Upper lobe of left lung (tissue), 6 donors: ENCODE results near the gene CCDC47. TPM values are rescaled to one million over a fixed set of nuclear protein-coding genes. Genes with fewer than 3 reads are reported as not detected.

ENCODE experiments used
- ATAC-seq, 2 donors: fragments of 200-7000 bp; cut with Tn5 transposase; one replicate each; pipeline ENCODE4 v1.9.1; 2022; ENCODE audit warnings: mild to moderate bottlenecking in 2 of 2, moderate library complexity in 2 of 2; ENCODE audit not compliant: low FRiP score in 2 of 2
- DNase-seq, 2 donors: peaks; one replicate each; pipeline ENCODE4 v3.0.0-alpha.2; 2019 to 2020
- H3K27ac ChIP-seq, 4 donors: fragments of 200-600 bp; sonication (generic); one replicate each; pipeline ENCODE4 v1.5.1; 2016 to 2019
- H3K27me3 ChIP-seq, 4 donors: fragments of 200-600 bp; sonication (generic); one replicate each; pipeline ENCODE4 v1.5.1; 2017 to 2019
- H3K36me3 ChIP-seq, 4 donors: fragments of 200-600 bp; sonication (generic); one replicate each; pipeline ENCODE4 v1.5.1; 2016 to 2019
- H3K4me1 ChIP-seq, 4 donors: fragments of 200-600 bp; sonication (generic); one replicate each; pipeline ENCODE4 v1.5.1; 2018 to 2019
- H3K4me3 ChIP-seq, 4 donors: fragments of 200-600 bp; sonication (generic); one replicate each; pipeline ENCODE4 v1.5.1; 2017 to 2019; ENCODE audit warnings: mild to moderate bottlenecking in 2 of 4, moderate library complexity in 1 of 4
- H3K9me3 ChIP-seq, 4 donors: fragments of 200-600 bp; sonication (generic); one replicate each; pipeline ENCODE4 v1.5.1; 2018 to 2019
- EP300 ChIP-seq, 4 donors: sonication (generic); formaldehyde crosslinking; IDR thresholded peaks; one replicate each; pipeline ENCODE4 v1.5.1; 2017; ENCODE audit warnings: antibody characterized with exemption in 4 of 4, control low read depth in 2 of 4
- POLR2A ChIP-seq, 4 donors: fragments of 450-650 bp; IDR thresholded peaks; one replicate each; pipeline ENCODE4 v1.5.1; 2016 to 2017; ENCODE audit warnings: antibody characterized with exemption in 4 of 4, mild to moderate bottlenecking in 2 of 4
- POLR2AphosphoS5 ChIP-seq, 2 donors: sonication (generic); formaldehyde crosslinking; IDR thresholded peaks; one replicate each; pipeline ENCODE4 v1.5.1; 2017; ENCODE audit warnings: antibody characterized with exemption in 2 of 2
- WGBS, 2 donors: methylation state at CpG; one replicate each; pipeline ENCODE4 v1.1.5; 2017 to 2018; 5-methylcytosine and 5-hydroxymethylcytosine counted together
- total RNA-seq, 6 donors: library from RNA; depleted of rRNA in 4 of 6; stranded (reverse); fragments of >200 nt in 4 of 6; gene quantifications; one replicate each; pipeline versions ENCODE4 v1.1.0 to v1.2.1, GENCODE V29; 2016 to 2021
- TF ChIP-seq, protein P1 (sequence below), 6 experiments: fragments of 450-650 bp in 4 of 6; fragments of 200-600 bp in 2 of 6; sonication (generic) in 2 of 6; IDR thresholded peaks; one replicate each; pipeline ENCODE4 v1.5.1; 2016 to 2019; ENCODE audit warnings: antibody characterized with exemption in 6 of 6
- donor health status: DM: no; HTN: no; CAD: no; lungs with moderate emphysema.
- donor health status: DM: no; HTN: yes; CAD: no; lungs with severe emphysema.

The CCDC47 gene
- total RNA-seq, 6 donors from 2014 or later, result 65.9 to 118 (median 92.9) TPM

DNA sequence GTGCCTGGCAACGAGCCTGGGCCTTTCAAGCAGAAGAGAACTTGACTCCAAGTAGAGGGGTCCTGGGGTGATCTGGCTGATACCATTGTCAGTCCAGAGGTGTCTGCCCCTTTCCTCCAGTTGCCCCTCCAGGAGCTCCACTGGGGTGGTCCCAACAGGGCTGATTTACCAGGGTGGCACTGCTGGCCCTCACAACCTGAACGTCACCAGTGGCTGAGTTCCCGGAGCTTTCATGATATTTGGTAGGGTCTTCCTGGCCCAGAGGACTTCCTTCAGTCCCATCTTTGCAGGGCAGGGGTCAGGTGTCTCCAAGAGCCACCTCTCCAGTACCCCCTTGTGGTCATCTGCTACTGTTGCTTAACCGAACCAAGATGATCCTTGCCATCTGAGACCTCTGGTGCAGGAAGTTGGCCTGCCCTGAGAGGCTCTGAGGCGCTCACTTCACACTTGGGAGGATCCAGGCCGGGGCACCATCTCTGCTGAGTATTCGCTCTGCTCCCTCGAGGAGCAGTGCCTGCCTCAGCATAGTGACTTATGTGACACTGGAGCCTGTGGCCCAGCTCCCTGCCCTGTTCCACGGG, 76.9 kb downstream of the CCDC47 start:
- H3K9me3 ChIP-seq, result no peaks in the 10 kb centered on the region
- no peak overlapping the region for H3K4me3 ChIP-seq
- DNase-seq, result peak in 1 of 2 donors; percentile 44
- peak overlapping the region; percentile 88 to 92 (median 90) for H3K27ac ChIP-seq
- H3K4me1 ChIP-seq, result peaks cover 35 to 51% (median 39%) of the 10 kb centered on the region in 4 donors
- ATAC-seq, result no peak
- 49% methylated on average over 7 of the region's 9 CpGs; no CpG with 5 or more reads in 1 of the 2 donors for WGBS, 2 donors
- no peak for TF ChIP-seq POLR2A (IDR thresholded peaks at IDR 0.05)
- TF ChIP-seq, protein P1, sequence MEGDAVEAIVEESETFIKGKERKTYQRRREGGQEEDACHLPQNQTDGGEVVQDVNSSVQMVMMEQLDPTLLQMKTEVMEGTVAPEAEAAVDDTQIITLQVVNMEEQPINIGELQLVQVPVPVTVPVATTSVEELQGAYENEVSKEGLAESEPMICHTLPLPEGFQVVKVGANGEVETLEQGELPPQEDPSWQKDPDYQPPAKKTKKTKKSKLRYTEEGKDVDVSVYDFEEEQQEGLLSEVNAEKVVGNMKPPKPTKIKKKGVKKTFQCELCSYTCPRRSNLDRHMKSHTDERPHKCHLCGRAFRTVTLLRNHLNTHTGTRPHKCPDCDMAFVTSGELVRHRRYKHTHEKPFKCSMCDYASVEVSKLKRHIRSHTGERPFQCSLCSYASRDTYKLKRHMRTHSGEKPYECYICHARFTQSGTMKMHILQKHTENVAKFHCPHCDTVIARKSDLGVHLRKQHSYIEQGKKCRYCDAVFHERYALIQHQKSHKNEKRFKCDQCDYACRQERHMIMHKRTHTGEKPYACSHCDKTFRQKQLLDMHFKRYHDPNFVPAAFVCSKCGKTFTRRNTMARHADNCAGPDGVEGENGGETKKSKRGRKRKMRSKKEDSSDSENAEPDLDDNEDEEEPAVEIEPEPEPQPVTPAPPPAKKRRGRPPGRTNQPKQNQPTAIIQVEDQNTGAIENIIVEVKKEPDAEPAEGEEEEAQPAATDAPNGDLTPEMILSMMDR (IDR thresholded peaks at IDR 0.05), result peak in 5 of 6 experiments; percentile 23 to 49 (median 33)
- TF ChIP-seq POLR2AphosphoS5 (IDR thresholded peaks at IDR 0.05), result peak in 1 of 2 donors; percentile 4
- TF ChIP-seq EP300 (IDR thresholded peaks at IDR 0.05), result no peak
- no peaks in the 10 kb centered on the region for H3K27me3 ChIP-seq
- H3K36me3 ChIP-seq, result peaks cover 9 to 34% (median 31%) of the 10 kb centered on the region in 4 donors

DNA sequence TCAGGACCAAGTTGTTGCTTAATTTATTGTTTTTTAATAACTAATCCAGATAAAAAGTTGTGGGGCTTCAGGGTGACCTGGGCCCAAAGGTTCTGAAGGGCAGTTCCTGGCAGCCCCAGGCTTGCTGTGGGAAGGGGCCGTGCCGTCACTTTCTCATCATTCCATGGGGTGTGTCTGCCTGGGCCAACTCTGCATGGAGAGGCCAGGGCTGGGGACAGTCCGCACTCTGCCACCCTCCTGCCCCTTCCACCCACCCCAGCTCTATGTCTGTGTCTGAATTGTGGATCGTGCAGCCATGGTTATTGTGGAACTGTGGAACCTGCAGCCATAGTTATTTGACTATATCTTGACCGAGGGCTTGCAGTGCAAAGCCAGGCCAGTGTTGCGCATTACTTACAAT, 77.5 kb downstream of the CCDC47 start:
- peaks cover 15 to 40% (median 37%) of the 10 kb centered on the region in 4 donors for H3K36me3 ChIP-seq
- ATAC-seq, result no peak
- H3K27me3 ChIP-seq, result no peaks in the 10 kb centered on the region
- peaks cover 29 to 45% (median 33%) of the 10 kb centered on the region in 4 donors for H3K4me1 ChIP-seq
- TF ChIP-seq, protein P1 (IDR thresholded peaks at IDR 0.05), result no peak
- TF ChIP-seq POLR2AphosphoS5 (IDR thresholded peaks at IDR 0.05) (no peak), POLR2A (IDR thresholded peaks at IDR 0.05) (no peak), EP300 (IDR thresholded peaks at IDR 0.05) (no peak)
- no peaks in the 10 kb centered on the region for H3K9me3 ChIP-seq
- no peak overlapping the region for H3K4me3 ChIP-seq
- DNase-seq, result no peak
- 84 to 86% methylated on average over 5 to 6 of the region's 6 CpGs for WGBS, 2 donors
- peak overlapping the region in 1 of 4 donors; percentile 88 for H3K27ac ChIP-seq

Other genes with a start within 250 kb of the CCDC47 start
- 10 to 100 TPM; 26.0 to 86.3 (median 42.3) TPM for gene DCAF7, start 223.1 kb downstream of the CCDC47 start, total RNA-seq
- gene TACO1, start 172.7 kb downstream of the CCDC47 start, total RNA-seq, result 10 to 100 TPM in 5 of 6 donors, 1 to 10 TPM in 1; 6.3 to 17.5 (median 13.5) TPM
- gene MAP3K3, start 151.2 kb downstream of the CCDC47 start, total RNA-seq, result 100 to 1,000 TPM in 1 of 6 donors, 10 to 100 TPM in 5; 55.1 to 116 (median 60.4) TPM
- gene LIMD2, start 73.5 kb downstream of the CCDC47 start, total RNA-seq, result 100 to 1,000 TPM in 1 of 6 donors, 10 to 100 TPM in 5; 13.2 to 115 (median 21.6) TPM
- gene STRADA, start 31.8 kb downstream of the CCDC47 start, total RNA-seq, result 10 to 100 TPM; 18.7 to 60.8 (median 32.4) TPM
- gene DDX42, start 573 bp upstream of the CCDC47 start, total RNA-seq, result 100 to 1,000 TPM in 2 of 6 donors, 10 to 100 TPM in 4; 76.8 to 345 (median 87.6) TPM
- gene PSMC5, start 53.8 kb upstream of the CCDC47 start, total RNA-seq, result 100 to 1,000 TPM in 1 of 6 donors, 10 to 100 TPM in 5; 55.2 to 118 (median 88.1) TPM
- 10 to 100 TPM; 24.7 to 75.4 (median 41.8) TPM for gene FTSJ3, start 54.1 kb upstream of the CCDC47 start, total RNA-seq
- 100 to 1,000 TPM in 3 of 6 donors, 10 to 100 TPM in 3; 77.0 to 137 (median 95.7) TPM for gene SMARCD2, start 69.1 kb upstream of the CCDC47 start, total RNA-seq
- gene CSH2, start 100.1 kb upstream of the CCDC47 start, total RNA-seq, result not detected
- not detected for gene GH2, start 108.3 kb upstream of the CCDC47 start, total RNA-seq
- gene CSH1, start 123.0 kb upstream of the CCDC47 start, total RNA-seq, result not detected
- not detected for gene CSHL1, start 137.7 kb upstream of the CCDC47 start, total RNA-seq
- gene GH1, start 145.2 kb upstream of the CCDC47 start, total RNA-seq, result not detected
- 1 to 10 TPM in 4 of 6 donors, under 1 TPM in 1, not detected in 1; 0.91 to 6.3 (median 2.6) TPM for gene CD79B, start 158.7 kb upstream of the CCDC47 start, total RNA-seq
- under 1 TPM in 3 of 6 donors, not detected in 3; under 0.01 to 0.44 (median 0.20) TPM for gene SCN4A, start 199.3 kb upstream of the CCDC47 start, total RNA-seq
- 10 to 100 TPM in 3 of 6 donors, 1 to 10 TPM in 2, under 1 TPM in 1; 0.97 to 30.1 (median 12.1) TPM for gene PRR29, start 224.8 kb upstream of the CCDC47 start, total RNA-seq
- 100 to 1,000 TPM in 3 of 6 donors, 10 to 100 TPM in 3; 27.2 to 114 (median 82.0) TPM for gene ICAM2, start 247.0 kb upstream of the CCDC47 start, total RNA-seq